Measurements from ENCODE around the gene THBS3.
"Not testable (repeated sequence)": the region's sequence is repeated elsewhere in the genome, so short reads cannot be mapped to it uniquely, and the experiment has no call there.

THBS3 gene

DNA sequence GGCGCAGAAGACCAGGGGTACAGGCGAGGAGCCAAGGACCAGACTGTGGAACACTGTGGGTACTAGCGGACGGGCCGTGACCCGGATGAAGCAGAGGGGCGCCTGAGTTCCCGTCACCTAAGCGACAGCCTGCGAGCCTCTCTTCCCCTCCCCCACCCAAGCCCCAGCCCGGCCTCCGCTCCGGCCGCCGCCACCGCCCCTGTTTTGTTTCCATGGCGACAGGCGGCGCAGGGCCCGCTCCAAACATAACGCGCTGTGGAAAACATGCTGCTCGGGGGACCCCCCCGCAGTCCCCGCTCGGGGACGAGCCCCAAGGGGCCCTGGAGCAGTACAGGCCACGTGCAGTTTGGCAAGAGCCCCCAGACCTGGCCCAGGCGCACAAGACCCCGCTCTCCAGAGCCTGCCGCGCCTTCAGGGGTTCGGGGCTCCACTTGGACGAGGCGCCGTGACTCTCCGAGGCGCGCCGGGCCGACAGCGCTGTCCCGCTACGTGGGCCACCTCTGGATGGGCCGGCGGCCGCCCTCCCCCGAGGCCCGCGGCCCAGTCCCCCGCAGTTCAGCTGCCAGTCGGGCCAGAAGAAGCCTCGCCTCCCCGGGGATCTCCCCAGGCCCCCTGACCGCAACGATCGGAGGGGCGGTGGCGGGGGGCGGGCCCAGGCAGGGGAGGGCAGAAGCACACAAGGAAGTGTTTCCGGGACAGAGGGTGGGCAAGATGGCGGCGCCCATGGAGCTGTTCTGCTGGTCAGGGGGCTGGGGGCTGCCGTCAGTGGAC lies 1.0 kb upstream of the THBS3 start, which contains the start of gene MTX1:
MTX1 (plus strand) TSS at position 155 of the 771 bp plus-strand sequence; CDS start at position 265, 110 bp downstream.
- DNase-seq (ENCODE audit: low read depth in 2 of 2): peak; percentile 72 to 80

DNA sequence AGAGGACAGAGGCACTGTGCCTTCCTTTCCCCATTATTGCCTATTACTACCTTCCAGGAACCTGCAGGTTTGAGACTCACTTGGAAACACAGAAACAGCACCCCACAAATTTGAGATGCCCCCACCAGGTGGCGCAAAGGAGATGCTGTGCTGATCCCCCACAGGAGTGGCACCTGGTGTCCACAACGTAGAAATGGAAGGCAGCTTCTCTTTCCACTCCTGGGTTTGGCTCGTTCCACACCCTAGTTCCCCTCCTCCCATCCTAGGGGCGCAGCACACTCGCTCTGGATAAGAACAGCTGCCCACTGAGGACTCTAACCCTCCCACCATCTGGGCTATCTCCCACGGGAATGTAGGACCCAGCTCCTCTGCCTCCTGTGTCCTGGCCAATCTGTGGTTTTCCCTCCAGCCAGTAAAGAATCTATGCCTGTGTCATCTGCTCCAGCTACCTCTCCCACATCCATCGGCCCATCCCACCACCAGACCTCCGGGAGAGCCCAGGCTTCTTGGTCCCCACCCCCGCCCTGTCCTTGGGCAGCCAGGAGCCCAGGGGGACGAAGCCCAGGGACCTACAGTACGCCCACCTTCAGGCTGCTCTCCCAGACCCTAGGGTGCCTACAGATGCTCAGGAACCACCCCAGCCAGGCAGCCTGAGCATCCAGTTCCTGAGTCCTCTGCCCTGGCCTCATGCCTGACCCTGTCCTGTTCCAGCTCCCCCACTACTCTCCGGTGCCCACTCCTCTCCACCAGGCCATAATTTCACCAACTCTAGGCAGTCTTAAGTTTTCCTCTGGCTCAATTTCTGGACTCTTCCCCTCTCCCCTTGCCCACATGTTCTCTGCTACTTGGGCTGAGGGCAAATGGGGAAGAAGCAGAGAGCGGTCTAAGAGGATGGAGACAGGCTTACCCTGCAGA lies 549 bp downstream of the THBS3 start:
- DNase-seq (ENCODE audit: low read depth in 2 of 2): peak; percentile 78 to 89

DNA sequence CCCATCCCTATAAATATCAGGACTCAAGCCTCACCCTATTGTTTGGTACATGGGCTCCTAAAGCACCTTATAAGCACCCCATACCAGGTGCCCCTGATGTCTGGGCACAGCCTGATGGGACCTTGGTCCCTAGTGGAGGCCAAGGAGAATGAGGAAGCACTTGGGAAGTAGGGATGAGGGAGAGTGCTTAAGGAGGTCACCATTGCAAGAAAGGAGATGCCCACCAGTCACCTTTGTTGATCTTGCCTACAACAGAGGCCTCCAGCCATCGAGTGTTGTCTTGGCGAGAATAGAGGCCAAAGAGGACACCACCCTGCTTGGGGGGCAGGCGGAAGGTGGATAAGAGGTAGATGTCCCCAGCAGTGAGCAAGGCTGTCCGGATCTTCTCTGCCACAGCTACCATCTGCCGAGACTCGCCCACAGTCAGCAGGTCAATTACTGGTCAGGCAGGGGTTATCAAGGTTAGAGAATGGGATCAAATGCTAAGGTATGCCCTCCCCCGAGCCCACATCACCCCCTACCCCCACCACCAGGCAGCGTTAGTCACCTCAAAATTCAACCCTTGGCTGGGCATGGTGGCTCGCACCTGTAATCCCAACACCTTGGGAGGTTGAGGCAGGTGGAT lies 1.6 kb downstream of the THBS3 start:
- DNase-seq (ENCODE audit: low read depth in 2 of 2): no peak

DNA sequence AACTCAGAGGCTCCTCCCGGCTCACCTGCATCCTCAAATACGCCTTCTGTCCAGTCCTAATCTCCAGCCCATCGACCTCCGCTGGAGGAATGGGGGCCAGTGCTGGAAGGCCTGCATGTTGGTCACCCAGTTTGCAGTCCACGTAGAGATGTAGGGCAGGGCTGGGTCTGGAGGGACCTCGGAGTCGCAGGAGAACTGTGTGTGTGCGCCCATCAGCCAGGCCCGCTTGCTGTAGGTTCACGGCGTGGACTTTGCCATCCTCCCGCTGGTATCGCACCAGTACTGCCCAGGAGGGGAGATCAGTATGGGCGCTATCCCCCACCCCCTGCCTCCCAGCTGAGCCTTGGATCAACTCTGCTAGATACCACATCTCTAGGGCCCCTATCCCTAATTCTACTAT lies 2.7 kb downstream of the THBS3 start:
- no peak for DNase-seq (ENCODE audit: low read depth in 2 of 2)

DNA sequence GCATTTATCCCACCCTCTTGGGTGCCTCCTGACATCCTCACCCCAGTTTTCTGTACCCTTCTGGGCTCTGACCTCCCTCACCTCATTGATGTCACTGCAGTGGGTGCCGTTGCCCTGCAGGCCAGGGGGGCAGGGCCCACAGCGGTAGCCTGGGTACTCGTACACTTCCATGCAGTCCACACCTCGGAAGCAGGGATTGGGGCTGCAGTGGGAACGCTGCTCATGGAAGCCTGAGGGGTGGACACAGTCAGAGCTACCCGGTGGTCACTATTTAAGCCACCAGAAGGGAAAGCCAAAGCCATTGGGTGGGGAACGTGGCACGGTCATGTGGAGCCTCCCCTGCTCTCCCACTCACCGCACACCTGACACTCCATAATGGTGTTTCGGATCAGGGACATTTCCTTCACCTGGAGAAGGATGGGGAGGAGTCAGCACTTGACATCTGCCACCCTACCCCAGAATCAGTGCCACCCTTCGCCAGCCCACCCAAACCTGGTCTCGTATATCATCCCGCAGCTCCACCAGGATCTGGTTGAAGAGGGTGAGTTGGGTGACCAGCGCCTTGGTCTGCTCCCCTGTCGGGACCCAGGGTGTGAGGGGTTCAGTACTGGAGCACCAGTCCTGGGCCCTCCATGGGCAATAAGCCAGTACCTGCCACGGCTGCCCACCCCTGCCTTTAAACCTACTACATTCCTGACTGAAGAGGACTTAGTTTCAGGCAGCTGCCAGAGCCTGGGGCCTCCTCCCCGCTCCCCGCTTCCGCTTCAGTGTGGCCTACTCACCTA lies 4.8 kb downstream of the THBS3 start:
- no peak for DNase-seq (ENCODE audit: low read depth in 2 of 2)

DNA sequence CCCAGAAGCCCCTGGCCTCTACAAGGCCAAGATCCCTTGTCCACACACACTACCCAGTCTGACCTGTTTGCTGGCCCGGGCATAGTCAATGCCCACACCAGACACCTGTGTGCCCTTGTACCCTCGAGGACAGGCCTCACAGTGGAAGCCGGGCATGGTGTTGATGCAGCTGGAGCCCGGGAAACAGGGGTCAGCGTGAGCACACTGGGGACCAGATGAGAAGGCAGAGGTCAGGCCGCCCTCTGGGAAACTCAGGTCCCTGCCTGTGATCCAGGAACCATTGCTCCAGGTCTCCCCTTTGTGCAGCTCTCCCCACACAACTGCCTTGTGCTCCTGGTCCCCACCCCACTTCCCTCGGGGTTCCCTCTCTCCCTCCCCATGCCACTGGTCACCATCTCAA lies 5.5 kb downstream of the THBS3 start:
- DNase-seq (ENCODE audit: low read depth in 2 of 2): no peak

DNA sequence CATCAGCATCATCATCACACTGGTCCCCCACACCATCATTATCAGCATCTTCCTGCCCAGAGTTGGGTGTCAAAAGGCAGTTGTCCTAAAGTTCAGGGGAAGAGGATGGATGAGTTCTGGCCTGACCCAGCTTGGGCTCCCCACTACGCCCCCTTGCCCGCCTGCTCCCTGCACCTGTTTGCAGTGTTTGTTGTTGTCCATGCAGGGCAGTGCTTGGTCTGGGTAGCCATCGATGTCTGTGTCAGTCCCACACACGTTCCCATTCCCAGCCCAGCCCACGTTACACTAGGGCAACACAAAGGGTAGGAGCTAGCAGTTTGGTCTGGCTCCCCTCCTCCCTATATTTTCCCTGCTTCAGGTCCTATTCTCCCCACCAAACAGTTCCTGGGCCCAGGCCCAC lies 6.8 kb downstream of the THBS3 start:
- no peak for DNase-seq (ENCODE audit: low read depth in 2 of 2)

DNA sequence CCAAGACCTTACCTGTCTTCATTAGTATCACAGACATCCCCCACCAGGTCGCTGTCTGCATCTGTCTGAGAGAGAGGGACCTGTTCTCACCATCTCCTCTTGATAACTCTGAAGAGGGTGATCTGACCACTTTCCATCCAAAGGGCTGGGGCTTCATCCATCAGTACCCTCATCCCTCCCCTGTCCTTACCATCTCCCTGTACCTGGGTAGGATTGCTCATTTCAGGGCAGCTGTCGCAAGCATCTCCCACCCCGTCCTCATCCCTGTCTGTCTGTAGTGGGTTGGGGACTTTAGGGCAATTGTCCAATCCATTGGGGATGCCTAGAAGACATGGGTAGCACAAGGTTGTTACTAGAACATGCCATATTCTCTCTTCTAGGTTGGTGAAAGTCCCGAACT lies 7.9 kb downstream of the THBS3 start:
- DNase-seq (ENCODE audit: low read depth in 2 of 2): no peak

DNA sequence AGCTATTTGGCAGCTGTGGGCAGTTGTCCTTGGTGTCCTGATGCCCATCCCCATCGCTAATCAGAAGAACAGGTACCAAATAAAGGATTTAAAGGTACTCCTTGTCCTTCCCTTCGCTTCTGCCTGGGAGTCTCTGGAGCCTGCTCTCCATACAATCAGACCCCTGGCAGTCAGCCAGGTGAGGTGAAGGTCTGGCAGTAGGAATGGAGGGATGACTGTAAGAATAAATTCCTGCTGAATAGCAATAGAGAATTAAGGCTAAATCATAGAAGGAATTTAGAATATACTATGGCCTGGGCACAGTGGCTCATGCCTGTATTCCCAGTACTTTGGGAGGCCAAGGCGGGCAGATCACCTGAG lies 9.2 kb downstream of the THBS3 start:
- DNase-seq (ENCODE audit: low read depth in 2 of 2): no peak

DNA sequence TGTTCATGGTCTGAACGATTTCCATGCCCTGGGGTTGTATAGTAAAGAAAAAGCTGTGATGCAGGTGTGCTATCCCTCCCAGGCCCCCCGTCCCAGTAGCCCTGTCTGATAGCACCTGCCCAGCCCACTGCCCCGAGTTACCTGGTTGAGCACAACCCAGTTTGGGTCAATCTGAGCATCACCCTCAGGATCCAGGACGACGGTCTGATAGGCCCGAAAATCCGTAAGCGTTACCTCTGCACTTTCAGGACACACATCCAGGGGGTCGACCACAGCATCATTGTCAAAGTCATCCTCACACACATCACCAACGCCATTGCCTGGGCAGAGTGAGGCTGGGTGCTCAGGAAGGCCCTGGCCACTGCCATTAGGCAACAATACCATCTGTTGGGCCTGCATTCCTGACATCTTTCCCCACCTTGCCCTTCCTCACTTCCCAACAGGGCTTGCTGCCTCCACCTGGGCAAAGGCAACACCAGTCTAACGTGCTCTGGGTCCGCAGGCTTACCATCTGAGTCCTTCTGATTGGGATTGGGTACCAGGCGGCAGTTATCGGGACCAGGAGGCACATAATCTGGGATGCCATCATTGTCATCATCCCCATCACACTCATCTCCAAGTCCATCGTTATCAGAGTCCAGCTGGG lies 9.7 kb downstream of the THBS3 start:
- DNase-seq (ENCODE audit: low read depth in 2 of 2): no peak

DNA sequence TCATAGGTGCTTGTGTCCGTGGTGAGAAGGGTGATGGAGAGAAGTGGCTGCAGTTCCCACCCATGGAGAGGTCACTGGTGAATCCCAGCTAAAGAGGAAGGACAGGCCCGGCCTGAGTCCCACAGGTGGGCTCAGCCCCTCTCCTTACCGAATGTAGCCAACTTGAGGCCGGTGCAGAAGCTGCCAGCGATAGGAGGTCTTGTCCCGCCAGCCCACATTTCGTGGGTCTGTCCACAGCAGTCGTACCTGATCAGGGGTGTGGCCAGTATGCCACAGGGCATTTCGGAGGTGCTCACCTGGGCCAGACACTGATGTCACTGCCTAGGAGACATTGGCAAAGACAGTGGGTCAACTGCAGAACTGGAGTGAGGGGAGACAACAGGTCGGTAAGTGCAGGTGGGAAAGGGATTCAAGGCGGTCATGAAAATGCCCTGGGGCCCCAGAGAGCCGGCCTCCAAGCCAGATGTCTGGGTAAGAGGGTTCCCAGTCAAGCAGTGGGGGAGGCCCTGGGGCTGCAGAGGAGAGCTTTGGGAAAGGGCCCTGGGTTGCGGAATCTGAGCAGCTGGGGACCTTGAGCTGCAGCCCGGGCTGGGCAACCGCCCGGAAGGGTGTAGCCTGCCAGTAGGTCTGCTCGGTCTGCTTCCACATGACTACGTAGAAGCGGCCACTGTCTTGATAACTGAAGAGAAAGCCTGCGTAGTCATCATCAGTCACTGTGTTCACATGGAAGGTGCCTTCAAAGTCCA lies 10.6 kb downstream of the THBS3 start:
- no peak for DNase-seq (ENCODE audit: low read depth in 2 of 2)

DNA sequence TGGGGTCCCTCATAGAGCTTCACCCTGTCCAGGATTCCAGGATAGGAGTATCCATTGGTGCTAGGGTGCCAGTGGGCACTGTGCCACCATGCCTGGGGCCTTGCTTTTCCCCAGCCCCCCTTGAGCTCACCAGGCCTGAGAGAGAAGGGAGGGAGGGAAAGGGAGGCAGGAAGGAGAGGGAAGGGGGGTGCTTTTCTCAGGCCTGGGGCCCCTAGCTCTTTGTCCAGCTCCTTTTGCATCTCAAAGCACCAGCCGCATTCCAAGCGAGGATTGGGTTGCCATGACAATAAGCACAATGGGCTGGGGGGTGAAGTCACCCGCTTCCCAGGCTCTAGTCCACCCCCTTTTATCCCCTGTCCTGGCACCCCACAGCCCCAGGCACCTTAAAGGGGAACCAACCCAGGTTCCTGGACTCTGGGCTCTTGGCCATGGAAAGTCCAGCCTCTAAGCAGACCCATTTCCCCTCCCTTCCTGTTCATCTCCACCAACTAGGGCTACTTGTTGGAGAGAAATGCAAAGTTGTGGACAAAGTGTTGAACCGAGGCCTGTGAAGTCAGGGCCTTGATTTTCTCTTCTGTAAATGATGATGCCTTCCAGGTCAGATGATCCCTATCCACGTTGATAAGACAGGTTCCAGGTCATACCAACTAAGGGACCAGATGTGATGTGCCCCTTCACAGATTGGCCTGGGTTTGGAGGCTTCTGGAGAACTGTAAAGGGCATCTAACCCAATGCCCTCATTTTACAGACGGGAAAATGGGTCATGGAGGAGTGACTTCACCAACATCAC lies 11.4 kb downstream of the THBS3 start:
- DNase-seq (ENCODE audit: low read depth in 2 of 2): no peak

DNA sequence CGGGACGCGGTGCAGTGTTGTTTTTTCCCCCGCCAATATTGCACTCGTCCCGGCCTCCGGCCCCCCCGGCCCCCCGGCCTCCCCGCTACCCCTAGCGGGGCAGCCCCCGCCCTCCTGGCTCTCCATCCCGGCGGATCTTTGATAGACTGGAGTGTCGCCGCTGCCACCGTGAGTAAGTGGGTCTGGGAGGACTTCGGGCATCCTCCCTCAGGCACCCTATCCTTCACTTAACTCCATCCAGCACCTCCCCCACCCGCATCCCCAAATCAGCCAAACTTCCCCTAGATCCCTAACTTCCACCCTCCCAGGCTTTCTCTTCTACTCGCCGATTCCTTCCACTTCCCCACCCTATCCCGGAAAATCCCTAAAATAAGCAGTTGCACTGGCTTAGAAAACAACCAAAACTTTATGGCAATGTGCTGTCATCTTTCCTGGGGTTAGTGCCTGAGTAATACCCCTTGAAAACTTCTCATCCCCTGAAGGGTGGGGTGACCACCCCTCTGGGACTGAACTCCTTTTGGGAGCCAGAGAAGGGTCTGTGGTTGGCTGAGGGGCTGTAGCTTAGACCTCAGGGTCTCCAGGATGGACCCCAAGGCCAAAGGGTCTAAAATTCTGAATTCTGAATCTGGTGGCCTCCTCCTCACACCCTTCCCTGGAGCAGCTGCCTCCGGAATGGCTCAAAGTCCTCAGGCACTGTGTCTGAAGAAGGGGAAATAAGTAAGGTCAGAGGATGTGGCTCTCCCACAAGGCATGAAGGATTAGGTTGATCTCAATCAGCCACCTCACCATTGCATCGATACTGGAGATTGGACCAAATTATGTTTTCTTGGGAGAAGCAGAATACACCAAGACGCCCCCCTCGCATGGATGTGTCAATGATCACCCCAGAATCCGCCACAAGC lies 12.2 kb downstream of the THBS3 start:
- no peak for DNase-seq (ENCODE audit: low read depth in 2 of 2)

DNA sequence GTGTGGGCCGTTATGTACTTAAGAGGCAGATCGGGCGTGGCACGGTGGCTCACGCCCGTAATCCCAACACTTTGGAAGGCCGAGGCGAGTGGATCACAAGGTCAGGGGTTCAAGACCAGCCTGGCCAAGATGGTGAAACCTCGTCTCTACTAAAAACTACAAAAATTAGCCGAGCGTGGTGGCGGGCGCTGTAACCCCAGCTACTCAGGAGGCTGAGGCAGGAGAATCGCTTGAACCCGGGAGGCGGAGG lies 13.8 kb downstream of the THBS3 start:
- not testable (repeated sequence) for DNase-seq (ENCODE audit: low read depth in 2 of 2)

DNA sequence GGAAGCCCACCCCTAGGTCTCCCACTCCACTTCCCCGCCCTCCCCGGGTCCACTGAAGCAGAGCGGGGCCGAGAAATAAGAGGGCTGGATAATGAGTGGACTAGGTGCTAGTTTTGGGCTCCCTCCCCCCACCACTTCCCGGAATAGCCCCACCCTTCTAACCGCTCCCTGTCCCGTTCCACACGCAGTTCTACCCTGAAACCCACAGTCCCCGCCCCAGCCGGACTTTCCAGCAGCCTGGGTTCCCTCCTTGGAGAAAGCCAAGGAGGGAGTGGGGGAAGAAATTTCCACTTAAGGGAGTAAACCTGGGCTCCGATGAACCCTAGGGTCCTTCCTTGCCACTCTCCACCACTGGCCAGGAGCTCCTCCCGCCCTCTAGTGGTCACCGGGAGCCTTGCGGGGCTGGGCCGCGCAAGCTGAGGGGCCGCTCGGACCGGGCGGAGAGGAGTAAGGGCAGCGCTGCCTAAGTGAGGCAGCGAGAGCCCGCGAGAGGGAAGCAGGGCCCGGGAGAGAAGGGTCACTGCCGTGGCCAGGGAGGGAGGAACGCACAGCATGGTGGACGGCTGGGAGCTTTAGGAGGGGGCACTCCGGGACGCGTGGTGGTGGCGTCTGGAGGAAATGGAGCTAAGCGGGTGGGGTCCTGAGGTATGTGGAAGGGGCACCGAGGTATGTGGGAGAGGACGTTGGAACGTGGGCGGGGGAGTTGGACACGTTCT lies 14.3 kb downstream of the THBS3 start:
- DNase-seq (ENCODE audit: low read depth in 2 of 2): peak; percentile 71 to 77

DNA sequence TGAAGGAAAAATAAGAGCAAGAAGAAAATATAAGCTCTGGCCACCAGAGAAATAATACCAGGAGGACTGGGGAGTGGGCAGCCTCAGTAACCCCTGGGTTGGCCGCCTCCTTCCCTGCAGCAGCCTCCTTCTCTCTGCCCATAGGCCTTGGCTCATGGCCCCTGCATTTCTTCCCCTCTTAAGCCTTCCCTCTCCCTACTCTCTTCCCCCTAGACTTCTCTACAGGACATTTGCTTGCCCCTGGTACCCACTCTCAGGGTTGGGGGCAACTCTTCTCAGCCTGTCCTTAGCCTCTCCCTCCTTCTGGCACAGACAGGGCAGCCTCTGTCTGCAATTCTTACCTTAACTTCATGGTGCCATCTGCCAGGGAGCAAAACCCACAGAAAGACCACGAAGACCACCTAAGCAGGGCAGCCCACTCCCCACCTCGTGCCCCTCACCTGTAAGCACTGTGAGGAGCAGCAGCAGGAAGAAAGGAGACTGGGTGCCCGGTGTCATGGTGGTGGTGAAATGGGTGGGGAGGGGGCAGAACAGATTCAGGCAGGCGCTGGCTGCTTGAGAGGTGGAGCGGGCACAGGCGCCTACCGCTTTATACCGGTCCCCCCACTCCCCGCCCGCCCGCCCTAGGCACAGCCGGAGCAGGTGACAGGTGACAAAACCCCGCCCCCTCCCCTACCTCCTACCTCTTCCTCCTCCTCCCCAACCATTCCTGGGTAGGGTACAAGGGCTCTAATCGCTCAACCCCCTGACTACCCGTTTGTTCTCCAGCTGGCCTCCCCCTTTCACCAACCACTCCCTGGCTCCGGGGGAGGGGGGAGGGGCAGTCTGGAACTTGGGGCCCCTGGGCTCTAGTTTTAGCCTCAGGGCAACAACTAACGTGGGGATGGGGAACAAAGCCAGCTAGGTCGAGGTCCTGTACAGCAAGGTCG lies 15.1 kb downstream of the THBS3 start:
- no peak for DNase-seq (ENCODE audit: low read depth in 2 of 2)

DNA sequence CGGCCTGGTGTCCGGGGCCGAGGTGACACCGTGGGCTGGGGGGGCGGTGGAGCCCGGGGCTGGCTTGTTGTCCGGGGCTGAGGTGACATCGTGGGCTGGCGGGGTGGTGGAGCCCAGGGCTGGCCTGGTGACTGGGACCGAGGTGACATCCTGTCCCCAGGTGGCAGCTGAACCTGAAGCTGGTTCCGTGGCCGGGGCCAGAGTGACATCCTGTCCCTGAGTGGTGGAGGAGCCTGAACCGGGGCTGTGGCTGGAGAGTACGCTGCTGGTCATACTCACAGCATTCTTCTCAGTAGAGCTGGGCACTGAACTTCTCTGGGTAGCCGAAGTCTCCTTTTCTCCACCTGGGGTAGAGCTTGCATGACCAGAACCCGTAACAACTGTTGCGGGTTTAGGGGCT lies 15.8 kb downstream of the THBS3 start:
- no peak for DNase-seq (ENCODE audit: low read depth in 2 of 2)

All from stimulated activated CD4-positive, alpha-beta T cell treated with anti-CD3 and anti-CD28 coated beads, Interleukin-15, amount 100 ng/mL, for 48 hours (primary cell).